MM.1S (cell line): ENCODE measurements around the gene CHD2.

Experiments
- CTCF ChIP-seq: fragments of 300-600 bp; sonication (generic); IDR thresholded peaks from 2 replicates; pipeline ENCODE4 v1.5.1; 2016; ENCODE audit warnings: antibody characterized with exemption, low read length, mixed read lengths
- EZH2 ChIP-seq: fragments of 300-600 bp; sonication (generic); optimal IDR thresholded peaks from 2 replicates; pipeline ENCODE3; 2017; ENCODE audit warnings: low read depth, mild to moderate bottlenecking, antibody characterized with exemption, low read length, mixed read lengths
- EZH2phosphoT487 ChIP-seq: fragments of 300-600 bp; sonication (generic); IDR thresholded peaks from 2 replicates; pipeline ENCODE4 v1.6.1; 2018; ENCODE audit warnings: antibody characterized with exemption, low read length

GRCh38 chr15:93017526-93017925, 117.4 kb downstream of the CHD2 start:
- no peak for TF ChIP-seq CTCF
- no peak for TF ChIP-seq EZH2
- TF ChIP-seq EZH2phosphoT487: no peak
